ENCODE results near the gene GALNT8. TPM values are rescaled to one million over a fixed set of nuclear protein-coding genes. Genes with fewer than 3 reads are reported as not detected.

Gene GALNT8
- polyA plus RNA-seq, 1 experiment = not detected

DNA sequence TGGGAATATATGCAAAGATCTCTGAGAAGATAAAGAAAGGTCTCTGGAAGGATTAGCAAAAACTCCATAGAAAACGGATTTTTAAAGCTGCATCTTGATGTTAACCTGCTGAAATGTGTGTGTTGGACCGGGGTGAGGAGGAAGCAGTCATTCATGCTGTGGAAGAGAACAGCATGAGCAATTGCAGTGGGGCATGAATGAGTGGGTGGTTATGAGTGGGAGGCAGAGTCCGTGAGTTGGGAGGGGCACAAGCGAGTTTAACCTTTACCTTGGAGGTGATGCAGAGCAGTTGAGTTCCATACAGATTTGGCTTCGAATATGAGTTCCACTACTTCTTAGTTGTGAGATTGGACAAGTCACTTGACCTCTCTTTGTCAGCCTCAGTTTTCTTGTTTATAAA lies 29.4 kb upstream of the GALNT8 start:
- POLR2A ChIA-PET = no interaction called here
- no peak for DNase-seq (ENCODE audit: low read depth, low spot score)
- H3K27me3 ChIP-seq (ENCODE audit: control insufficient read depth, insufficient read depth, low read length) = no peaks in the 10 kb centered on the region
- no peak for TF ChIP-seq CTCF (IDR thresholded peaks at IDR 0.05; ENCODE audit: low read depth, low read length)
- H3K9me3 ChIP-seq (ENCODE audit: control insufficient read depth, insufficient read depth, low read length) = no peaks in the 10 kb centered on the region
- H3K27ac ChIP-seq (ENCODE audit: low read depth, low read length) = no peak overlapping the region
- no peak overlapping the region for H3K4me3 ChIP-seq (ENCODE audit: low read depth, low read length)
- CTCF ChIA-PET = no interaction called here

- DNase-seq (ENCODE audit: low read depth, low spot score) = peak; percentile 44
- H3K9me3 ChIP-seq (ENCODE audit: control insufficient read depth, insufficient read depth, low read length) = no peaks in the 10 kb centered on the region
- ChIA-PET POLR2A (no interaction called here), CTCF (no interaction called here)
- H3K27me3 ChIP-seq (ENCODE audit: control insufficient read depth, insufficient read depth, low read length) = no peaks in the 10 kb centered on the region
- peak overlapping the region; percentile 59 for H3K27ac ChIP-seq (ENCODE audit: low read depth, low read length)
- no peak for TF ChIP-seq CTCF (IDR thresholded peaks at IDR 0.05; ENCODE audit: low read depth, low read length)
- peak overlapping the region; percentile 39 for H3K4me3 ChIP-seq (ENCODE audit: low read depth, low read length)
These were observed 19.6 kb upstream of the GALNT8 start for GRCh38 chr12:4700621-4701026.

DNA sequence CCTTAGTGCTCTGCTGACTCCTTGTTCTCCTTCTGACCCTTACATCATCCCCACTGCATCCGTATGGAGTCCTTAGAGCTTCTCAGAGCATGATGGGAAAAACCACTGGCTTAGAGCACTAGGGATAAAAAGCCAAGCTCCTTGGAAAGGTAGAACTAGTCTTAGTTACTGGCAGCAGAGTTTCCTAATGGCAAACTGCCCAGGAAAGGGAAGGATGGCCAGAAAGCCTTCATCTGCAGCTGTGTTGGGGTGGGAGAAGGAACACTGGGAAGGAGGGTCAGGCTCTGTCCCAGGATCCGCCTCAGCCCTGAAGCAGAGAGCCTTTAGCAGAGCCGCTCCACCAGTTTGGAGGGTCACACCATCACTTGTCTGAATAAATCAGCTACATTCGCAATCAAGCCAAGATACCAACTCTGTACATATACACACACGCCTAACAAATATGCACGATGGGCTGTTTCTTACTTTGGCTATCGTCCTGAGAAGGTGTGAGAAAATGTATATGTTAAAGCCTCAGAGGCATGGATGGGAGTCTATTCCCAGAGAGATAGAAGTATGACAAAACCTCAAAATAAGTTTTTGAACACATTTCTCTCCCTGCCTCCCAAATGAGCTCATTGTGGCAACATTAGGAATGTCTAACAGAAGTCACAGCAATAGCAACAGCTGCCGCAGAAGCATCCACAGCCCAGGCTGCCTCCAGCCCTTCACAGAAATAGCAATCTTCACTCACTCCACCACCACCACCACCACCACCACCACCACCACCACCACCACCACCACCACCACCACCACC lies 18.6 kb upstream of the GALNT8 start:
- H3K27me3 ChIP-seq (ENCODE audit: control insufficient read depth, insufficient read depth, low read length) = no peaks in the 10 kb centered on the region
- no peak for DNase-seq (ENCODE audit: low read depth, low spot score)
- POLR2A ChIA-PET = no interaction called here
- H3K27ac ChIP-seq (ENCODE audit: low read depth, low read length) = no peak overlapping the region
- no peak for TF ChIP-seq CTCF (IDR thresholded peaks at IDR 0.05; ENCODE audit: low read depth, low read length)
- CTCF ChIA-PET = interaction anchor here (1.1 to 1.6 kb wide), 2 partner anchors 148 to 154 kb away, joined by 3 to 5 read pairs; no protein-coding TSS in a partner anchor
- H3K9me3 ChIP-seq (ENCODE audit: control insufficient read depth, insufficient read depth, low read length) = no peaks in the 10 kb centered on the region
- no peak overlapping the region for H3K4me3 ChIP-seq (ENCODE audit: low read depth, low read length)

GRCh38 chr12:4703676-4704075 lies 16.5 kb upstream of the GALNT8 start:
- no peak overlapping the region for H3K27ac ChIP-seq (ENCODE audit: low read depth, low read length)
- ChIA-PET POLR2A (no interaction called here), CTCF (no interaction called here)
- no peak overlapping the region for H3K4me3 ChIP-seq (ENCODE audit: low read depth, low read length)
- no peaks in the 10 kb centered on the region for H3K9me3 ChIP-seq (ENCODE audit: control insufficient read depth, insufficient read depth, low read length)
- no peak for TF ChIP-seq CTCF (IDR thresholded peaks at IDR 0.05; ENCODE audit: low read depth, low read length)
- no peak for DNase-seq (ENCODE audit: low read depth, low spot score)
- H3K27me3 ChIP-seq (ENCODE audit: control insufficient read depth, insufficient read depth, low read length) = no peaks in the 10 kb centered on the region

DNA sequence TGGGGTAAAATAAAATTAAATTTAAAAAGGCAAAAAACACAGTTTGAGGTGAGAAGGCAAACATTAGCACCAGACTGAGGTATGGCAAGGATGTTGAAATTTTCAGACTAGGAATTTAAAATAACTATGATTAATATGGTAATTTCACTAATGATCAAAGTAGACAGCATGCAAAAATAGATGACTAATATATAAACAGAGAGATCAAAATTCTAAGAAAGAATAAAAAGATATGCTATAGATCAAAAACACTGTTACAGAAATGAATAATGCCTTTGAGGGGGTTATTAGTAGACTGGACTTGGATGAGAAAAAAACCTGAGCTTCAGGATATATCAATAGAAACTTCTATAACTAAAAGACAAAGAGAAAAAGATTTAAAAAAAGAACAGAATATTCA lies 14.4 kb upstream of the GALNT8 start:
- ChIA-PET POLR2A (no interaction called here), CTCF (interaction anchor here (0.6 kb wide), 1 partner anchor 151 kb away, joined by 4 read pairs; no protein-coding TSS in a partner anchor)
- H3K9me3 ChIP-seq (ENCODE audit: control insufficient read depth, insufficient read depth, low read length) = no peaks in the 10 kb centered on the region
- no peak overlapping the region for H3K27ac ChIP-seq (ENCODE audit: low read depth, low read length)
- TF ChIP-seq CTCF (IDR thresholded peaks at IDR 0.05; ENCODE audit: low read depth, low read length) = no peak
- H3K27me3 ChIP-seq (ENCODE audit: control insufficient read depth, insufficient read depth, low read length) = no peaks in the 10 kb centered on the region
- no peak overlapping the region for H3K4me3 ChIP-seq (ENCODE audit: low read depth, low read length)
- no peak for DNase-seq (ENCODE audit: low read depth, low spot score)
